ENCODE measurements around the gene CSNK1G2.

CSNK1G2 gene

DNA sequence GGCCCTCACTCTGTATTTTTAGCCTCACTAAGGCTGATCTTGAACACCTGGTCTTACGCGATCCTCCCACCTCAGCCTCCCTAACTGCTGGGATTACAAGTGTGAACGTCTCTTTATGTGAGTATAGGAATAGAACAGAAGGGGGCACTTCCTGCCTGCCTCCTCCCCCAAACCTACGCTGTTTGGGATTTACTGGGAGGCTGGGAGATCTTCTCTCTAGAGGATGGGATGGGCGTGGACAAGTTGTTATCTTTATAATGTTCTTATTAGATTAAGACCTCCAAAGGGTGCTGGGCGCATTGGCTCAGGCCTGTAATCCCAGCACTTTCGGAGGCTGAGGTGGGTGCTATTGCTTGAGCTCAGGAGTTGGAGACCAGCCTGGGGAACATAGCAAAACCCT is 2.9 kb upstream of the CSNK1G2 start:
- Histone ChIP-seq H3K27ac (ENCODE audit: low read depth, low read length) (no peak overlapping the region), H3K14ac (ENCODE audit: low read length) (no peak overlapping the region), H3K9me3 (ENCODE audit: insufficient read depth, low read depth, low read length) (peaks cover 1% of the 10 kb centered on the region), H3K36me3 (ENCODE audit: control insufficient read depth in 1 of 2, insufficient read depth in 2 of 2, low read length in 2 of 2) (peaks cover 0 to 2% of the 10 kb centered on the region in 2 experiments), H3K4me1 (ENCODE audit: control insufficient read depth in 1 of 2, insufficient read depth in 2 of 2, low read length in 2 of 2) (peaks cover 14 to 19% of the 10 kb centered on the region in 2 experiments), H3K4ac (ENCODE audit: low read depth, low read length) (no peak overlapping the region), H3K4me3 (ENCODE audit: low read depth, low read length) (no peak overlapping the region), H4K12ac (ENCODE audit: low read depth, low read length) (no peak overlapping the region), H4K8ac (ENCODE audit: low read depth, low read length) (no peak overlapping the region), H3K79me2 (ENCODE audit: control insufficient read depth, insufficient read depth, low read length, poor library complexity) (peaks cover 22% of the 10 kb centered on the region), H2BK12ac (ENCODE audit: low read length) (no peak overlapping the region), H2BK5ac (ENCODE audit: low read depth, low read length, poor library complexity) (no peak overlapping the region), H3K18ac (ENCODE audit: low read length) (no peak overlapping the region), H2AK5ac (ENCODE audit: low read length) (no peak overlapping the region), H3K27me3 (ENCODE audit: insufficient read depth, low read length) (no peaks in the 10 kb centered on the region), H3K4me2 (ENCODE audit: low read length) (no peak overlapping the region), H3K9ac (ENCODE audit: low read length) (no peak overlapping the region), H2AFZ (ENCODE audit: insufficient read depth, low read length, poor library complexity) (no peak overlapping the region), H3K79me1 (ENCODE audit: low read length) (peaks cover 20% of the 10 kb centered on the region), H2BK120ac (ENCODE audit: insufficient read depth, low read length, poor library complexity) (no peak overlapping the region), H4K91ac (ENCODE audit: low read depth, low read length) (no peak overlapping the region), H3K23ac (ENCODE audit: low read length) (no peak overlapping the region)
- no CpG with 5 or more reads among the region's 7 CpGs for WGBS (ENCODE audit: extremely low coverage, insufficient coverage, insufficient read length)
- DNase-seq: no peak

DNA sequence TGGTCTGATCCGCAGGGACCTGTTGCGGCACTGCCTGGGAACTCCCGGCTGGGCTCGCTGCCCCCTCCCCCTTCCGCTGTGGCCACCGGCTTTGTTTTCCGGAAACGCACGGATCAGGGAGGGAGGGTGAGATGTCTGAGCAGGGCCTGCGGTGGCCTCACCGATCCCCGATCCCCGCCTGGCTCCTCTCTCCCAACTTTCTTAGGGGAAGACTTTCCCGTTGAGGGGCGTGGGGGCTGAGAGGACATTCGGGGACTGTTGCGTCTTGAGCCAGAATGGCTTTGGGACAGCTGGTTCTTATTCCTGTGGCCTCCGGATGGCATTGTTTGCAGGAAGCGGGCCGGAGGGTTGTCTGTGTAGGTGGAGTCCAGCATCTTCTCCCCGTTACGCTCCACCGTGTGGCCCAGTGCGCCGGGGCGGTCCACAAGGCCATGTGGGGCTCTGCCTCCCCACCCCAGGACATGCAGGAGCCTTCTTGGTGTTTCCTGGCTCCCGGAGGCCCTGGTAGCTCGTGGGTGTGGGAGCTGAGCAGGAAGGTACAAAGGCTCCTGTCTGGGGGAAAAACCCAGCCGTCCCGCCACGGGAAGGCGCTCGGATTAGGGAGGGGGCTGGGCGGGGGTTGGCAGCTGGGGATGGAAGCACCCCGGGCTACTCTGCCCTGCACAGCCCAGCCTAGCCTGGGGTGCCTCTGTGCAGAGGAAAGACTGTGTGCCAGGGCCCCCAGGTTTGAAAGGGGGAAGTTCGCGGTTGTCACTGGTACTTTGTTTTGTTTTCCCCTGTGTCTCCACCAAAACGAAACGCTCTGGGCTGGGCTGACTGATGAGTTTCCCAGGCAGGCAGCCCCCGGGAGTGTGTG is 1.3 kb downstream of the CSNK1G2 start:
- H2AFZ ChIP-seq (ENCODE audit: insufficient read depth, low read length, poor library complexity): peak overlapping the region; percentile 18
- H3K4ac ChIP-seq (ENCODE audit: low read depth, low read length): peak overlapping the region; percentile 98
- no CpG with 5 or more reads among the region's 40 CpGs for WGBS (ENCODE audit: extremely low coverage, insufficient coverage, insufficient read length)
- H4K12ac ChIP-seq (ENCODE audit: low read depth, low read length): peak overlapping the region; percentile 68
- H2BK12ac ChIP-seq (ENCODE audit: low read length): no peak overlapping the region
- H3K4me2 ChIP-seq (ENCODE audit: low read length): peak overlapping the region; percentile 91
- peak overlapping the region; percentile 79 for H2BK120ac ChIP-seq (ENCODE audit: insufficient read depth, low read length, poor library complexity)
- H3K18ac ChIP-seq (ENCODE audit: low read length): peak overlapping the region; percentile 65
- peak overlapping the region; percentile 84 for H3K4me3 ChIP-seq (ENCODE audit: low read depth, low read length)
- peak overlapping the region; percentile 73 for H3K9ac ChIP-seq (ENCODE audit: low read length)
- H2AK5ac ChIP-seq (ENCODE audit: low read length): peak overlapping the region; percentile 82
- H3K4me1 ChIP-seq (ENCODE audit: control insufficient read depth in 1 of 2, insufficient read depth in 2 of 2, low read length in 2 of 2): peaks cover 12 to 15% of the 10 kb centered on the region in 2 experiments
- H3K9me3 ChIP-seq (ENCODE audit: insufficient read depth, low read depth, low read length): no peaks in the 10 kb centered on the region
- peak; percentile 59 to 75 for DNase-seq
- peak overlapping the region; percentile 93 for H3K14ac ChIP-seq (ENCODE audit: low read length)
- peak overlapping the region; percentile 51 for H2BK5ac ChIP-seq (ENCODE audit: low read depth, low read length, poor library complexity)
- H3K23ac ChIP-seq (ENCODE audit: low read length): no peak overlapping the region
- no peaks in the 10 kb centered on the region for H3K27me3 ChIP-seq (ENCODE audit: insufficient read depth, low read length)
- H4K91ac ChIP-seq (ENCODE audit: low read depth, low read length): peak overlapping the region; percentile 49
- H3K36me3 ChIP-seq (ENCODE audit: control insufficient read depth in 1 of 2, insufficient read depth in 2 of 2, low read length in 2 of 2): peaks cover 4 to 6% of the 10 kb centered on the region in 2 experiments
- peak overlapping the region; percentile 63 for H4K8ac ChIP-seq (ENCODE audit: low read depth, low read length)
- H3K79me1 ChIP-seq (ENCODE audit: low read length): peaks cover 20% of the 10 kb centered on the region
- H3K79me2 ChIP-seq (ENCODE audit: control insufficient read depth, insufficient read depth, low read length, poor library complexity): peaks cover 48% of the 10 kb centered on the region
- H3K27ac ChIP-seq (ENCODE audit: low read depth, low read length): peak overlapping the region; percentile 89

DNA sequence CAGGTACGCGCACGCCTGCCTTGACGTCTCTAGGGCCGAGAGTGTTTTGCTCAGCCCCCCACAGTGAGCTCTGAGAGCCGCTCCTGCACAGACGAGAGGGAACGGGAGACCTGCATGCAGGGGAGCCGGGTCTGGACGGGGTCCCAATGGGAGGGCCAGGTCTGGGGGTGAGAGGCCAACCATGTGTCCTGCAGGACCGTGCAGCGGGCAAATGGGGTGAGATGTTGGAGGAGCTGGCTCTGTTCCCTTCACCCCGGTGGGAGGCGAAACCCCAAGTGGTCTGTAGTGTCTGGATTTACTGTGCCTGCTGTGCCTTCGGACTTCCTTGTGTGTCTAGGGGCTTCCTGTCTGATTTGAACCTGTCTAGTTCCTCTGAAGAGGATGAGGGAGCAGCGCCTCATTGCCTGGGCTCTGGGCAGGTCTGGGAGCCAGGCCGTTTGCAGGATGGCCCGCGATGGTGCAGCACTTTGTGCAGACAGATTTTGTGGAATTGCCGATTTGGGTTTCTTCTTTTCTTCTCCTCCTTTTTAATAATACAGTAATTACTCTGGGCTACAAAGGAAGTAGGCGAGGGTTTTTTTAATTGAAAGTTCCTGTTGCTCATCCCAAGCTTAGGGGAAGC is 2.1 kb downstream of the CSNK1G2 start:
- Histone ChIP-seq H3K27ac (ENCODE audit: low read depth, low read length) (peak overlapping the region; percentile 89), H3K27me3 (ENCODE audit: insufficient read depth, low read length) (no peaks in the 10 kb centered on the region), H4K91ac (ENCODE audit: low read depth, low read length) (no peak overlapping the region), H3K79me1 (ENCODE audit: low read length) (peaks cover 20% of the 10 kb centered on the region), H2AK5ac (ENCODE audit: low read length) (peak overlapping the region; percentile 18), H4K8ac (ENCODE audit: low read depth, low read length) (peak overlapping the region; percentile 7), H2AFZ (ENCODE audit: insufficient read depth, low read length, poor library complexity) (peak overlapping the region; percentile 17), H2BK12ac (ENCODE audit: low read length) (no peak overlapping the region), H3K79me2 (ENCODE audit: control insufficient read depth, insufficient read depth, low read length, poor library complexity) (peaks cover 56% of the 10 kb centered on the region), H3K9ac (ENCODE audit: low read length) (peak overlapping the region; percentile 1), H3K36me3 (ENCODE audit: control insufficient read depth in 1 of 2, insufficient read depth in 2 of 2, low read length in 2 of 2) (peaks cover 5 to 6% of the 10 kb centered on the region in 2 experiments), H2BK5ac (ENCODE audit: low read depth, low read length, poor library complexity) (no peak overlapping the region), H4K12ac (ENCODE audit: low read depth, low read length) (peak overlapping the region; percentile 47), H3K4me2 (ENCODE audit: low read length) (peak overlapping the region; percentile 91), H3K18ac (ENCODE audit: low read length) (no peak overlapping the region), H3K9me3 (ENCODE audit: insufficient read depth, low read depth, low read length) (peaks cover 3% of the 10 kb centered on the region), H3K14ac (ENCODE audit: low read length) (peak overlapping the region; percentile 2), H3K4me3 (ENCODE audit: low read depth, low read length) (peak overlapping the region; percentile 84), H3K4me1 (ENCODE audit: control insufficient read depth in 1 of 2, insufficient read depth in 2 of 2, low read length in 2 of 2) (peaks cover 12 to 20% of the 10 kb centered on the region in 2 experiments), H2BK120ac (ENCODE audit: insufficient read depth, low read length, poor library complexity) (no peak overlapping the region), H3K4ac (ENCODE audit: low read depth, low read length) (peak overlapping the region; percentile 98), H3K23ac (ENCODE audit: low read length) (no peak overlapping the region)
- WGBS (ENCODE audit: extremely low coverage, insufficient coverage, insufficient read length): no CpG with 5 or more reads among the region's 21 CpGs
- no peak for DNase-seq

DNA sequence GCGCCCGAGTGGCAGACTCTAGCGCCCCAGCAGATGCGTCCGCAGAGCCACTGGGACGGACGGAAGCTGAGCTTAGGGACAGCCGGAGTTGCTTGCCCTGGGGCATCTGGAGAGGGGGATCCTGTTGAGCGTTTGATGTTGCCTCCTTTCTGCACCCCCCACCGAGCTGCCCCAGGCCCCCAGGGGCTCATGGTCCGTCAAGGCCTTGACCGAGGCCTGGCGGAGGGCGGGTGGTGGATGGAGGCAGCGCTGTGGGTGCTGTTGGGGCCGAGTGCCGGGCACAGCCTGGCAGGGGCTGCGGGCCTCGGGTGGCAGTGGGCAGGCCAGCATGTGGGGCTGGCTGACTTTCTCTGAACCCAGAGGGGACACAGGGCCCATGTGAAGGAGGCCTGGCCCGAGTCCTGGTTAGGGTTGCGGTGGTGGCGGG is 2.7 kb downstream of the CSNK1G2 start:
- Histone ChIP-seq H3K27me3 (ENCODE audit: insufficient read depth, low read length) (no peaks in the 10 kb centered on the region), H4K12ac (ENCODE audit: low read depth, low read length) (no peak overlapping the region), H3K9me3 (ENCODE audit: insufficient read depth, low read depth, low read length) (peaks cover 3% of the 10 kb centered on the region), H3K9ac (ENCODE audit: low read length) (no peak overlapping the region), H3K79me1 (ENCODE audit: low read length) (peaks cover 20% of the 10 kb centered on the region), H3K4me2 (ENCODE audit: low read length) (no peak overlapping the region), H3K14ac (ENCODE audit: low read length) (no peak overlapping the region), H2BK120ac (ENCODE audit: insufficient read depth, low read length, poor library complexity) (no peak overlapping the region), H3K36me3 (ENCODE audit: control insufficient read depth in 1 of 2, insufficient read depth in 2 of 2, low read length in 2 of 2) (peaks cover 5 to 9% of the 10 kb centered on the region in 2 experiments), H2BK12ac (ENCODE audit: low read length) (no peak overlapping the region), H3K18ac (ENCODE audit: low read length) (no peak overlapping the region), H3K79me2 (ENCODE audit: control insufficient read depth, insufficient read depth, low read length, poor library complexity) (peaks cover 56% of the 10 kb centered on the region), H2BK5ac (ENCODE audit: low read depth, low read length, poor library complexity) (no peak overlapping the region), H3K27ac (ENCODE audit: low read depth, low read length) (no peak overlapping the region), H4K91ac (ENCODE audit: low read depth, low read length) (no peak overlapping the region), H3K4ac (ENCODE audit: low read depth, low read length) (peak overlapping the region; percentile 98), H4K8ac (ENCODE audit: low read depth, low read length) (no peak overlapping the region), H3K4me3 (ENCODE audit: low read depth, low read length) (no peak overlapping the region), H2AFZ (ENCODE audit: insufficient read depth, low read length, poor library complexity) (no peak overlapping the region), H3K4me1 (ENCODE audit: control insufficient read depth in 1 of 2, insufficient read depth in 2 of 2, low read length in 2 of 2) (peaks cover 12 to 20% of the 10 kb centered on the region in 2 experiments), H2AK5ac (ENCODE audit: low read length) (no peak overlapping the region), H3K23ac (ENCODE audit: low read length) (no peak overlapping the region)
- DNase-seq: no peak
- no CpG with 5 or more reads among the region's 22 CpGs for WGBS (ENCODE audit: extremely low coverage, insufficient coverage, insufficient read length)
